ENCODE measurements around the gene CFAP119. TPM values are rescaled to one million over a fixed set of nuclear protein-coding genes. Genes with fewer than 3 reads are reported as not detected.
A peak's percentile ranks its signal among the peaks of the same experiment; 100 is the strongest.

The CFAP119 gene
- polyA plus RNA-seq, 3 donors, result 2.4 to 25.3 (median 3.5) TPM

DNA sequence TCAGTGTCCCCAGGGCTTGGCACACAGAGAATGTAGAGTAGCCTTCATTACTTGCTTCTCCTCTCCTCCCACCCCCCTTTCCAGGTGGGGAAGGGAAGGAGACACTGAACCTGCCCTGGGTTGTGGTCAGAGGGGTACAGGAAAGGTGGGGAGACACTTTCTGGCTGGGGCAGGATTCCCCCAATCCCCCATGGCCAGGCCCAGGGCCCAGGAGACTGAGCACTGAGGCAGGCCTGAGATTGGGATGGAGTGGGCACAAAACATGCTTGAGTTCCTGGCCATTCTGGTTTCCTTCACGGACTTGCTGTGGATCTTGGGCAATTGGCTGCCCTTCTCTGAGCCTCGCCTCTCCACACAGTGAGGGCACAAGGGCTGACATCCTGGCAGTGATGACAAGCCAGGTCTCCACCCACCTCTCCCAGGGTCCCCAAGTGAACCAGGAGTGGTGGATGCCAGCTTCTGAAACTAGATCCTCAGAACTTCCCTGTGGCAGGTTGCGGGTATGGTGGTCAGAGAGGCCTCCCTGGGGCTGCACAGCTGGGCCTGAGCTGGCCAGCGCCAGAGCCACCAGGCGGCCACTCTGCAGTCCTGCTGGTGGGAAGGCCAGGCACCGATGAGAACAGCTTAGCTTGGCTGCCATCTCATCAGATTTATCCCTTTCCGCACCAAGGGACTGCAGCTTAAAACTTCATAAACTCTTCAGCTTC lies 15.9 kb upstream of the CFAP119 start:
- peaks cover 16 to 32% of the 10 kb centered on the region in 2 donors for H3K36me3 Mint-ChIP-seq
- TF ChIP-seq, protein P1, sequence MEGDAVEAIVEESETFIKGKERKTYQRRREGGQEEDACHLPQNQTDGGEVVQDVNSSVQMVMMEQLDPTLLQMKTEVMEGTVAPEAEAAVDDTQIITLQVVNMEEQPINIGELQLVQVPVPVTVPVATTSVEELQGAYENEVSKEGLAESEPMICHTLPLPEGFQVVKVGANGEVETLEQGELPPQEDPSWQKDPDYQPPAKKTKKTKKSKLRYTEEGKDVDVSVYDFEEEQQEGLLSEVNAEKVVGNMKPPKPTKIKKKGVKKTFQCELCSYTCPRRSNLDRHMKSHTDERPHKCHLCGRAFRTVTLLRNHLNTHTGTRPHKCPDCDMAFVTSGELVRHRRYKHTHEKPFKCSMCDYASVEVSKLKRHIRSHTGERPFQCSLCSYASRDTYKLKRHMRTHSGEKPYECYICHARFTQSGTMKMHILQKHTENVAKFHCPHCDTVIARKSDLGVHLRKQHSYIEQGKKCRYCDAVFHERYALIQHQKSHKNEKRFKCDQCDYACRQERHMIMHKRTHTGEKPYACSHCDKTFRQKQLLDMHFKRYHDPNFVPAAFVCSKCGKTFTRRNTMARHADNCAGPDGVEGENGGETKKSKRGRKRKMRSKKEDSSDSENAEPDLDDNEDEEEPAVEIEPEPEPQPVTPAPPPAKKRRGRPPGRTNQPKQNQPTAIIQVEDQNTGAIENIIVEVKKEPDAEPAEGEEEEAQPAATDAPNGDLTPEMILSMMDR (IDR thresholded peaks at IDR 0.05), result no peak
- peaks cover 0 to 2% (median 0%) of the 10 kb centered on the region in 7 donors for H3K9me3 Mint-ChIP-seq
- H3K36me3 ChIP-seq (replicated peaks in 1 of 2; ENCODE audit: control insufficient read depth in 1 of 2, insufficient read depth in 2 of 2, low read length in 2 of 2), result peaks cover 25 to 28% of the 10 kb centered on the region in 2 donors
- H3K27ac Mint-ChIP-seq, result peak overlapping the region in 3 of 7 donors; percentile 16 to 31 (median 27)
- no peak for DNase-seq
- peaks cover 0 to 3% (median 2%) of the 10 kb centered on the region in 3 donors for H3K27me3 Mint-ChIP-seq (ENCODE audit: low read depth in 3 of 3)
- H3K4me1 Mint-ChIP-seq, result peaks cover 63% of the 10 kb centered on the region
- H3K27ac ChIP-seq (ENCODE audit: low read depth in 1 of 2, low read length in 2 of 2), result no peak overlapping the region
- H2AFZ ChIP-seq (ENCODE audit: insufficient read depth, low read depth, low read length, poor library complexity, severe bottlenecking), result no peak overlapping the region
- 53% methylated on average over 5 of the region's 7 CpGs for WGBS (ENCODE audit: insufficient coverage)
- peaks cover 8% of the 10 kb centered on the region for H3K79me2 ChIP-seq (ENCODE audit: insufficient read depth, low read length)
- intact Hi-C loops (cut with micrococcal nuclease), result no loop called here
- no peaks in the 10 kb centered on the region for H3K27me3 ChIP-seq (ENCODE audit: control insufficient read depth in 2 of 2, insufficient read depth in 2 of 2, low read length in 2 of 2)
- peaks cover 34 to 47% of the 10 kb centered on the region in 2 donors for H3K4me1 ChIP-seq (ENCODE audit: control insufficient read depth in 1 of 2, insufficient read depth in 2 of 2, low read length in 2 of 2)
- no peak overlapping the region for H3K9ac ChIP-seq (ENCODE audit: insufficient read depth, low read length, poor library complexity, severe bottlenecking)
- H3K9me3 ChIP-seq (replicated peaks in 1 of 2; ENCODE audit: control insufficient read depth in 1 of 2, insufficient read depth in 1 of 2, low read length in 2 of 2), result no peaks in the 10 kb centered on the region
- no peak overlapping the region for H3K4me3 Mint-ChIP-seq
- H4K20me1 ChIP-seq (ENCODE audit: insufficient read depth, low read length), result peaks cover 26% of the 10 kb centered on the region
- no peak overlapping the region for H3K4me2 ChIP-seq (replicated peaks; ENCODE audit: extremely low read depth, low read length, poor library complexity, severe bottlenecking)
- no peak overlapping the region for H3K4me3 ChIP-seq (replicated peaks in 1 of 3; ENCODE audit: low read depth in 2 of 3, low read length in 3 of 3)

DNA sequence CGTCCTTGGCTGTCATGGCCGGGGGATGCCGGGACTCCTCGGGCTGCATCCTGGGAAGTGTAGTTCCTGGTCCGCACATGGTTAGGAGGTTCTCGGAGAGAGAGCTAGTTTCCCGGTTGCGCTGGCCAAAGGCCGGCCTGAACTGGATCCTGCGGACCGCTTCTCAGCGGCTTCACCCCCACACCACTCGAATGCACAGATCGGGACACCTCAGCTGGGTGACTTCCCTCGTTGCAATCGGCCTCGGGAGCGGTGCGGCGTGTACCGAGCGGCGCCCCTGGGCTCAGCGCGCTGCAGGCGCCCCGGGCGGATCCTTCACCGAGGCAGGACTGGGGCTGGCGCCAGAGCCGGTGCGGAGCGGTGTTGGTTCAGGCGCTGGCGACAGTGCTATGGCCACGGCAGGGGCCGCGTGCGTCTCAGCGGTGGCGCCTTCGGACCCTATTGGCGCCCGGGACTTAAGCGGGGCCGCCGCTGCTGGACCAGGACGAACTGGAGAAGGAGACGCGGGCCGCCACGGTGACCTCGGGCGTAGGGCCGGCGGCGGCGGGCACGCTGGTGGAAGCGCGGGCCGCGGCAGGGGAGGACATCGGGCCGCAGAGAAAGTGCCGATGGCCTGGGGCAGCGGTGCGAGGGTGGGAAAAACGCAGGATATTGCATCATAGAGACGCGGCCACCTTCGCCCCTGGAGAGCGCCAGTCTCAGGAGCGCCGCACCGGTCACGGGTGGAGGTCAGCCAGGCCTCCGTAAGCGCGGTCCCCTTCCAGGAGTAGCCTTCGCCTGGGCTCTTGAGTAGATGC lies 13.7 kb upstream of the CFAP119 start:
- peaks cover 28 to 40% of the 10 kb centered on the region in 2 donors for H3K4me1 ChIP-seq (ENCODE audit: control insufficient read depth in 1 of 2, insufficient read depth in 2 of 2, low read length in 2 of 2)
- peak overlapping the region; percentile 32 to 78 (median 53) for H3K4me3 ChIP-seq (replicated peaks in 1 of 3; ENCODE audit: low read depth in 2 of 3, low read length in 3 of 3)
- H3K36me3 ChIP-seq (replicated peaks in 1 of 2; ENCODE audit: control insufficient read depth in 1 of 2, insufficient read depth in 2 of 2, low read length in 2 of 2), result peaks cover 36 to 40% of the 10 kb centered on the region in 2 donors
- peak overlapping the region; percentile 19 to 63 for H3K27ac ChIP-seq (ENCODE audit: low read depth in 1 of 2, low read length in 2 of 2)
- peaks cover 36% of the 10 kb centered on the region for H4K20me1 ChIP-seq (ENCODE audit: insufficient read depth, low read length)
- DNase-seq, result peak; percentile 55 to 66 (median 63)
- Mint-ChIP-seq H3K27me3 (ENCODE audit: low read depth in 3 of 3) (peaks cover 0 to 3% (median 2%) of the 10 kb centered on the region in 3 donors), H3K4me3 (peak overlapping the region; percentile 93 to 97), H3K27ac (peak overlapping the region; percentile 67 to 92 (median 83)), H3K36me3 (peaks cover 33 to 41% of the 10 kb centered on the region in 2 donors), H3K4me1 (peaks cover 52% of the 10 kb centered on the region), H3K9me3 (no peaks in the 10 kb centered on the region)
- H3K79me2 ChIP-seq (ENCODE audit: insufficient read depth, low read length), result peaks cover 8% of the 10 kb centered on the region
- H3K4me2 ChIP-seq (replicated peaks; ENCODE audit: extremely low read depth, low read length, poor library complexity, severe bottlenecking), result peak overlapping the region; percentile 95
- TF ChIP-seq, protein P1 (IDR thresholded peaks at IDR 0.05), result no peak
- H3K9me3 ChIP-seq (replicated peaks in 1 of 2; ENCODE audit: control insufficient read depth in 1 of 2, insufficient read depth in 1 of 2, low read length in 2 of 2), result no peaks in the 10 kb centered on the region
- peak overlapping the region; percentile 68 for H3K9ac ChIP-seq (ENCODE audit: insufficient read depth, low read length, poor library complexity, severe bottlenecking)
- peak overlapping the region; percentile 65 for H2AFZ ChIP-seq (ENCODE audit: insufficient read depth, low read depth, low read length, poor library complexity, severe bottlenecking)
- intact Hi-C loops (cut with micrococcal nuclease), result no loop called here
- no peaks in the 10 kb centered on the region for H3K27me3 ChIP-seq (ENCODE audit: control insufficient read depth in 2 of 2, insufficient read depth in 2 of 2, low read length in 2 of 2)
- under 1% methylated on average over 81 of the region's 81 CpGs for WGBS (ENCODE audit: insufficient coverage)
